GM19099 (cell line): ENCODE data around the gene SNRNP70.
"Not testable (repeated sequence)": the region's sequence is repeated elsewhere in the genome, so short reads cannot be mapped to it uniquely, and the experiment has no call there.

Experiments used
- POLR2A ChIP-seq: IDR thresholded peaks from 3 replicates; pipeline ENCODE4 v1.6.1; 2011; ENCODE audit warnings: low read depth; ENCODE audit not compliant: insufficient read length; ENCODE audit errors: extremely low read depth

Gene SNRNP70

GRCh38 chr19:49085020-49085867, at the start of gene SNRNP70:
SNRNP70 (plus strand) TSS chr19:49085451; CDS start chr19:49086415, 964 bp downstream.
- TF ChIP-seq POLR2A: peak; percentile 97

- not testable (repeated sequence) for TF ChIP-seq POLR2A
Measured at GRCh38 chr19:49036815-49037214, 48.4 kb upstream of the SNRNP70 start, which contains the start of gene CGB1. CGB1 (minus strand) TSS chr19:49036895; CDS start chr19:49036711, 184 bp downstream.

GRCh38 chr19:49042177-49042576, 43.1 kb upstream of the SNRNP70 start:
- no peak for TF ChIP-seq POLR2A

GRCh38 chr19:49043548-49043947, 41.7 kb upstream of the SNRNP70 start, which contains the start of gene CGB5:
CGB5 (plus strand) TSS chr19:49043848; CDS start chr19:49044210, 362 bp downstream.
- TF ChIP-seq POLR2A: not testable (repeated sequence)

GRCh38 chr19:49049011-49049410, 36.2 kb upstream of the SNRNP70 start, which contains the start of gene CGB8:
CGB8 (minus strand) TSS chr19:49049111; CDS start chr19:49048739, 372 bp downstream.
- not testable (repeated sequence) for TF ChIP-seq POLR2A

- no peak for TF ChIP-seq POLR2A
Measured at GRCh38 chr19:49056101-49056901, 28.9 kb upstream of the SNRNP70 start.

- no peak for TF ChIP-seq POLR2A
Measured at GRCh38 chr19:49057636-49058234, 27.5 kb upstream of the SNRNP70 start, which contains the start of gene CGB7. CGB7 (minus strand) TSS chr19:49057749; CDS start chr19:49055375, 2,374 bp downstream.

- no peak for TF ChIP-seq POLR2A
Measured at GRCh38 chr19:49058562-49058961, 26.7 kb upstream of the SNRNP70 start.

- no peak for TF ChIP-seq POLR2A
Measured at GRCh38 chr19:49059053-49059452, 26.2 kb upstream of the SNRNP70 start.

GRCh38 chr19:49061000-49061399, 24.3 kb upstream of the SNRNP70 start:
- no peak for TF ChIP-seq POLR2A

- TF ChIP-seq POLR2A: no peak
Measured at GRCh38 chr19:49061445-49061844, 23.8 kb upstream of the SNRNP70 start.

GRCh38 chr19:49064029-49064629, 21.1 kb upstream of the SNRNP70 start:
- TF ChIP-seq POLR2A: no peak

- no peak for TF ChIP-seq POLR2A
Measured at GRCh38 chr19:49064768-49065611, 20.3 kb upstream of the SNRNP70 start, which contains the start of gene NTF4. NTF4 (minus strand) TSS chr19:49064818; CDS start chr19:49061997, 2,821 bp downstream.
